PC-3 (cell line): ENCODE data around the gene BTBD7. TPM values are rescaled to one million over a fixed set of nuclear protein-coding genes. Genes with fewer than 3 reads are reported as not detected.

Experiments used
- ATAC-seq: fragments of 200-7000 bp; cut with Tn5 transposase; 2 replicates; pipeline ENCODE4 v1.9.1; 2020; ENCODE audit warnings: mild to moderate bottlenecking, moderate library complexity
- BruUV-seq: library from RNA; stranded (reverse); fragments of 400-500 nt; replicated peaks from 2 replicates; lab custom pipeline; 2021; lab: Mats Ljungman, UMichigan
- CTCF ChIA-PET: fragments of 300-600 bp; sonication (Branson Sonifier 250); formaldehyde crosslinking; loops from one replicate; lab custom pipeline; 2022; ENCODE audit warnings: antibody characterized with exemption; lab: Charles Lee
- POLR2A ChIA-PET: fragments of 300-600 bp; sonication (Branson Sonifier 250); formaldehyde crosslinking; loops from one replicate; lab custom pipeline; 2022; ENCODE audit warnings: antibody characterized with exemption; ENCODE audit not compliant: unreplicated experiment; lab: Charles Lee
- DNase-seq: peaks from one replicate; pipeline ENCODE4 v3.0.0-alpha.2; 2015
- H2AFZ ChIP-seq: fragments of 300-600 bp; sonication (generic); 2 replicates; pipeline ENCODE4 v1.6.0; 2016; ENCODE audit warnings: antibody characterized with exemption, low read length
- H3F3A ChIP-seq: fragments of 300-600 bp; sonication (generic); one replicate; pipeline ENCODE4 v1.6.0; 2017; ENCODE audit warnings: antibody characterized with exemption, low read length, control low read depth, mild to moderate bottlenecking; ENCODE audit not compliant: unreplicated experiment
- H3K27ac ChIP-seq: fragments of 300-600 bp; sonication (generic); 2 replicates; pipeline ENCODE4 v1.5.1; 2016; ENCODE audit warnings: mild to moderate bottlenecking, low read length
- H3K27me3 ChIP-seq: fragments of 300-600 bp; sonication (generic); 2 replicates; pipeline ENCODE4 v1.6.1; 2016; ENCODE audit warnings: low read length, mixed read lengths
- H3K36me3 ChIP-seq: fragments of 300-600 bp; sonication (generic); 2 replicates; pipeline ENCODE4 v1.6.1; 2016; ENCODE audit warnings: low read depth, mixed run types, low read length, mixed read lengths
- H3K4me1 ChIP-seq: fragments of 300-600 bp; sonication (generic); 2 replicates; pipeline ENCODE4 v1.5.1; 2016; ENCODE audit warnings: low read length; ENCODE audit not compliant: insufficient read depth
- H3K4me2 ChIP-seq: fragments of 300-600 bp; sonication (generic); 2 replicates; pipeline ENCODE4 v1.6.0; 2016; ENCODE audit warnings: low read length
- H3K4me3 ChIP-seq: fragments of 300-600 bp; sonication (generic); 2 replicates; pipeline ENCODE4 v1.5.1; 2016; ENCODE audit warnings: mild to moderate bottlenecking, low read length, mixed read lengths
- H3K79me2 ChIP-seq: fragments of 300-600 bp; sonication (generic); 2 replicates; pipeline ENCODE4 v1.6.1; 2017; ENCODE audit warnings: low read length, mixed read lengths
- H3K9ac ChIP-seq: fragments of 300-600 bp; sonication (generic); 2 replicates; pipeline ENCODE4 v1.6.0; 2016; ENCODE audit warnings: mild to moderate bottlenecking, low read length
- H3K9me2 ChIP-seq: fragments of 300-600 bp; sonication (generic); replicated peaks from 2 replicates; pipeline ENCODE4 v1.6.1; 2016; ENCODE audit warnings: mixed run types, low read length, mixed read lengths
- H3K9me3 ChIP-seq: fragments of 300-600 bp; sonication (generic); 2 replicates; pipeline ENCODE4 v1.6.1; 2016; ENCODE audit warnings: low read length, mixed read lengths
- H4K20me1 ChIP-seq: fragments of 300-600 bp; sonication (generic); 2 replicates; pipeline ENCODE4 v1.6.1; 2016; ENCODE audit warnings: low read length, mixed read lengths
- CTCF ChIP-seq: fragments of 300-600 bp; sonication (generic); conservative IDR thresholded peaks from 2 replicates; pipeline ENCODE4 v1.5.1; 2017; ENCODE audit warnings: antibody characterized with exemption, low read depth, mild to moderate bottlenecking, low read length
- EZH2 ChIP-seq: fragments of 300-600 bp; sonication (generic); IDR thresholded peaks from one replicate; pipeline ENCODE4 v1.6.1; 2017; ENCODE audit warnings: antibody characterized with exemption, mild to moderate bottlenecking, low read length; ENCODE audit not compliant: unreplicated experiment
- EZH2phosphoT487 ChIP-seq: fragments of 300-600 bp; sonication (generic); IDR thresholded peaks from 2 replicates; pipeline ENCODE4 v1.6.1; 2018; ENCODE audit warnings: mild to moderate bottlenecking, antibody characterized with exemption, low read length, borderline replicate concordance
- intact Hi-C: fragments of 100-400 bp; cut with micrococcal nuclease; formaldehyde crosslinking; loops from 2 replicates; pipeline ENCODE4 v1.9.0; 2023
- total RNA-seq: library from RNA; depleted of rRNA; stranded (reverse); fragments of >200 nt; gene quantifications from 2 replicates; pipeline ENCODE4 v1.2.3, GENCODE V29; 2014

BTBD7 gene
- total RNA-seq, 1 experiment from 2014 or later: 23.2 TPM

- no peaks in the 10 kb centered on the region for H3K9me3 ChIP-seq
- no peak overlapping the region for H3K9ac ChIP-seq
- H3K4me1 ChIP-seq: peaks cover 22% of the 10 kb centered on the region
- no peak overlapping the region for H2AFZ ChIP-seq
- no peak overlapping the region for H3K4me3 ChIP-seq
- no peak overlapping the region for H3K27ac ChIP-seq
- ATAC-seq: no peak
- no peaks in the 10 kb centered on the region for H3K79me2 ChIP-seq
- intact Hi-C loops: no loop called here
- H3K36me3 ChIP-seq: peaks cover 14% of the 10 kb centered on the region; the same call in 1 of the 2 replicates
- CTCF ChIA-PET: no interaction called here
- TF ChIP-seq CTCF (no peak), EZH2phosphoT487 (no peak), EZH2 (no peak)
- no peaks in the 10 kb centered on the region for H3K27me3 ChIP-seq
- DNase-seq: no peak
- no TSS peak for BruUV-seq
- no peaks in the 10 kb centered on the region for H4K20me1 ChIP-seq
- no peaks in the 10 kb centered on the region for H3F3A ChIP-seq
- POLR2A ChIA-PET: no interaction called here
- no peak overlapping the region for H3K4me2 ChIP-seq
- no peaks in the 10 kb centered on the region for H3K9me2 ChIP-seq
Measured at GRCh38 chr14:93230539-93230938, 102.3 kb downstream of the BTBD7 start.

DNA sequence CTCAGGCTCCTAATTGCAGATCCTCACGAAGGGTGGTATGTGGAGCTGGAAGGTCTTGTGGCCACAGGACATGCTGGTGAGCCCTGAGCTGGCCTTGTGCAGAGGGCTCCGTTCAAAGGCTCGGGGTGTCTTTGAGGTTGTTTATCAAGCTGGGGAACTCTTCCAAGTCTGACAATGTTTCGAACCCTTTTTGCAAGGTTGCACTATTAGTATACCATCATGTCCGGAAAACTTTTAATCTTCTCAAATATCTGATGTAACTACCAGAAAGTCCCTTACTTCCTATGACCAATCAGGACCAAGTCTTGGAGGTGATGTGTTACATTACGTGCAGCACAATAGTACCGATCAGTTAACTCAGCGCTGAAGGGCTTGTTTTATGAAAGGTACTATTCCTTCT, 104.3 kb downstream of the BTBD7 start:
- POLR2A ChIA-PET: no interaction called here
- Histone ChIP-seq H3K79me2 (no peaks in the 10 kb centered on the region), H3K9ac (no peak overlapping the region), H3K9me2 (no peaks in the 10 kb centered on the region), H3K36me3 (peaks cover 15% of the 10 kb centered on the region; the same call in 1 of the 2 replicates), H3K4me3 (no peak overlapping the region), H3K27ac (no peak overlapping the region), H3K4me2 (no peak overlapping the region), H3K4me1 (peaks cover 5% of the 10 kb centered on the region; the same call in 1 of the 2 replicates), H3K27me3 (no peaks in the 10 kb centered on the region), H3F3A (no peaks in the 10 kb centered on the region), H4K20me1 (no peaks in the 10 kb centered on the region), H2AFZ (no peak overlapping the region), H3K9me3 (no peaks in the 10 kb centered on the region)
- ATAC-seq (no peak), DNase-seq (no peak)
- TF ChIP-seq CTCF (no peak), EZH2 (no peak), EZH2phosphoT487 (no peak)
- intact Hi-C loops: no loop called here
- BruUV-seq: no TSS peak
- CTCF ChIA-PET: no interaction called here

- no peaks in the 10 kb centered on the region for H4K20me1 ChIP-seq
- H3K9ac ChIP-seq: no peak overlapping the region
- DNase-seq (no peak), ATAC-seq (no peak)
- H3K27ac ChIP-seq: no peak overlapping the region
- ChIA-PET CTCF (no interaction called here), POLR2A (no interaction called here)
- no peaks in the 10 kb centered on the region for H3K79me2 ChIP-seq
- intact Hi-C loops: no loop called here
- no peaks in the 10 kb centered on the region for H3K9me2 ChIP-seq
- no peaks in the 10 kb centered on the region for H3K27me3 ChIP-seq
- H3K36me3 ChIP-seq: peaks cover 21% of the 10 kb centered on the region; the same call in 1 of the 2 replicates
- H3F3A ChIP-seq: no peaks in the 10 kb centered on the region
- BruUV-seq: no TSS peak
- H3K9me3 ChIP-seq: no peaks in the 10 kb centered on the region
- H3K4me2 ChIP-seq: no peak overlapping the region
- TF ChIP-seq EZH2phosphoT487 (no peak), CTCF (no peak), EZH2 (no peak)
- no peak overlapping the region for H2AFZ ChIP-seq
- no peak overlapping the region for H3K4me3 ChIP-seq
- H3K4me1 ChIP-seq: no peaks in the 10 kb centered on the region
Measured at GRCh38 chr14:93223565-93223964, 109.3 kb downstream of the BTBD7 start.
